ENCODE results near the gene FUOM.

The FUOM gene

GRCh38 chr10:133341983-133342382, 15.8 kb downstream of the FUOM start:
- H3K4me3 ChIP-seq (ENCODE audit: low read length) = no peak overlapping the region
- no peak for DNase-seq (ENCODE audit: low read depth)
- no peak for TF ChIP-seq CTCF (conservative IDR thresholded peaks at IDR 0.05; ENCODE audit: low read depth, low read length)

GRCh38 chr10:133339708-133340380, 18.0 kb downstream of the FUOM start:
- no peak for DNase-seq (ENCODE audit: low read depth)
- H3K4me3 ChIP-seq (ENCODE audit: low read length) = no peak overlapping the region
- no peak for TF ChIP-seq CTCF (conservative IDR thresholded peaks at IDR 0.05; ENCODE audit: low read depth, low read length)

DNA sequence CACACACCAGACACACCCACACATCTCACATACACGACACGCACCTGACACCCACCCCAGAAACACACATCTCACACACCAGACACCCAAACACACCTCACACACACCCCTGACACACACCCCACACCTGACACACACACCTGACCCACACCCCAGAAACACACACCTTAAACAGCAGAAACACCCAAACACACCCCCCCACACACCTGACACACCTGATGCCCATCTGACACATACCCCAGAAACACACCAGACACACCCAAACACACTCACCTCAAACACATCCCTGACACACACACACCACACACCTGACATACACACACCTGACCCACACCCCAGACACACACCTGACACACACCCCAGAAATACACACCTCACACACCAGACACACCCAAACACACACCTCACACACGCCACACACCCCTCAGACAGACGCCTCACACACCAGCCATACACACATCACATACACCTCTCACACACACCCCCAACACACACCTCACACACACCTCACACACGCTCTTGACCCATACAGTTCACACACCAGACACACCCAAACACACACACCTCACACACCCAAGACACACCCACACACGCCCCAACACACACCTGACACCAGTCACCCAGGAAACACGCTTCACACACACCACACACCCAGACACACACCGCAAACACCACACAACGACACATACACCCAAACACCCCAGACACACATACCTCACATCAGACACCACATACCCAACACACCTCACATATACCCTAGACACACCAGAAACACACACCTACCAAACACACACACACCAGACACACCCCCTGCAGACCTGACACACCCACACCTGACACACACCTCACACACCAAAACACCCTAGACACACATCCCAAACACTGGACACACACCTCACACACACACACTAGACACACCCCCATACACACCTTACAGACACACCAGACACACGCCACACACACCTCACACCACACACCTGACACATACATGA, 19.4 kb downstream of the FUOM start:
- H3K4me3 ChIP-seq (ENCODE audit: low read length) = no peak overlapping the region
- DNase-seq (ENCODE audit: low read depth) = no peak
- no peak for TF ChIP-seq CTCF (conservative IDR thresholded peaks at IDR 0.05; ENCODE audit: low read depth, low read length)

GRCh38 chr10:133337370-133337725, 20.5 kb downstream of the FUOM start:
- no peak for DNase-seq (ENCODE audit: low read depth)
- TF ChIP-seq CTCF (conservative IDR thresholded peaks at IDR 0.05; ENCODE audit: low read depth, low read length) = no peak
- H3K4me3 ChIP-seq (ENCODE audit: low read length) = no peak overlapping the region

- H3K4me3 ChIP-seq (ENCODE audit: low read length) = no peak within 1 kb of the TSS
- no peak for DNase-seq (ENCODE audit: low read depth)
- no peak for TF ChIP-seq CTCF (conservative IDR thresholded peaks at IDR 0.05; ENCODE audit: low read depth, low read length)
These were observed 21.0 kb downstream of the FUOM start, which contains the start of gene CALY for GRCh38 chr10:133336577-133337369. Gene CALY (minus strand): TSS chr10:133336896. CDS start chr10:133328989, 7,907 bp downstream.

GRCh38 chr10:133336118-133336576, 21.7 kb downstream of the FUOM start:
- DNase-seq (ENCODE audit: low read depth) = no peak
- TF ChIP-seq CTCF (conservative IDR thresholded peaks at IDR 0.05; ENCODE audit: low read depth, low read length) = no peak
- H3K4me3 ChIP-seq (ENCODE audit: low read length) = no peak overlapping the region
